ENCODE results near the gene MYRF. TPM values are rescaled to one million over a fixed set of nuclear protein-coding genes. Genes with fewer than 3 reads are reported as not detected.
A peak's percentile ranks its signal among the peaks of the same experiment; 100 is the strongest.

Gene MYRF
- total RNA-seq, 1 donor from 2014 or later = 62.1 TPM

DNA sequence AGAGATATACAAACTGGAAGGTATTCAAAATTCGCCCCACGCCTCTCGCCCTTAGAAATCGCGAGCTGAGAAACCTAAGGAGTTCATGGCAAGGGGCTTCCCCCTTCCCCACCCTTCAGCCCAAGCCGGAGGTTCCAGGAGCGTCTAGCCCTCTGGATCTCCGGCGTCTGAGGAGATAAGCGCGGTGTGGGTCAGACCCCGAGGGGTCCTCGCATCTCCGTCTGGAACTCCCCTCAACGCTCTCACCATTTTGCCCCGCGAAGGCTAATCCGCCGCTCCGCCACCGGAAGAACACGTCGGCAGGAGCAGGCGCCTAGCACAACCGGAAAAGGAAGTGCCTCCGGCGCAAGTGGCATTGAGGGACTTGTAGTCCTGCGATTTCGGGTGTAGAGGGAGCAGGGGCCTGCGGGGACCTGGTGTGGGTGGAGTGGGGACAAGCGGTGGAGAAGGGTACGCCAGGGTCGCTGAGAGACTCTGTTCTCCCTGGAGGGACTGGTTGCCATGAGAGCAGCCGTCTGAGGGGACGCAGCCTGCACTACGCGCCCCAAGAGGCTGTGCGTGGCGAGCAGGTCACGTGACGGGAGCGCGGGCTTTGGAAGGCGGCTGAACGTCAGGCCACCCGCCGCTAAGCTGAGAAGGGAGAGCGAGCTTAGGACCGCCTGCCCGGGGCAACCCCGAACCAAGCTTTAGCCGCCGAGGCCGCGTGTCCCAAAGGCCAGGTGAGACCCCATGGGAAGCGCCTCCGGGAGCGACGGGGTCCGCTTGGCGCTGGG, 40.1 kb downstream of the MYRF start, which contains the start of the genes FEN1 and TMEM258:
Gene FEN1 (plus strand): TSS at position 602 of the 773 bp plus-strand sequence. CDS start 2,451 bp downstream, outside the sequence.
Gene TMEM258 (minus strand): TSS at position 290 of the 773 bp plus-strand sequence. CDS start 41 bp downstream, at position 249.
- Mint-ChIP-seq H3K4me1 (ENCODE audit: unreplicated experiment) (peaks cover 14% of the 10 kb centered on the region), H3K27ac (peak within 1 kb of the TSS; percentile 98), H3K27me3 (no peaks in the 10 kb centered on the region), H3K4me3 (peak within 1 kb of the TSS; percentile 98), H3K9me3 (no peaks in the 10 kb centered on the region), H3K36me3 (peaks cover 4% of the 10 kb centered on the region)
- DNase-seq (ENCODE audit: extremely low spot score, unreplicated experiment) = peak; percentile 90
- TF ChIP-seq, protein P1, sequence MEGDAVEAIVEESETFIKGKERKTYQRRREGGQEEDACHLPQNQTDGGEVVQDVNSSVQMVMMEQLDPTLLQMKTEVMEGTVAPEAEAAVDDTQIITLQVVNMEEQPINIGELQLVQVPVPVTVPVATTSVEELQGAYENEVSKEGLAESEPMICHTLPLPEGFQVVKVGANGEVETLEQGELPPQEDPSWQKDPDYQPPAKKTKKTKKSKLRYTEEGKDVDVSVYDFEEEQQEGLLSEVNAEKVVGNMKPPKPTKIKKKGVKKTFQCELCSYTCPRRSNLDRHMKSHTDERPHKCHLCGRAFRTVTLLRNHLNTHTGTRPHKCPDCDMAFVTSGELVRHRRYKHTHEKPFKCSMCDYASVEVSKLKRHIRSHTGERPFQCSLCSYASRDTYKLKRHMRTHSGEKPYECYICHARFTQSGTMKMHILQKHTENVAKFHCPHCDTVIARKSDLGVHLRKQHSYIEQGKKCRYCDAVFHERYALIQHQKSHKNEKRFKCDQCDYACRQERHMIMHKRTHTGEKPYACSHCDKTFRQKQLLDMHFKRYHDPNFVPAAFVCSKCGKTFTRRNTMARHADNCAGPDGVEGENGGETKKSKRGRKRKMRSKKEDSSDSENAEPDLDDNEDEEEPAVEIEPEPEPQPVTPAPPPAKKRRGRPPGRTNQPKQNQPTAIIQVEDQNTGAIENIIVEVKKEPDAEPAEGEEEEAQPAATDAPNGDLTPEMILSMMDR (conservative IDR thresholded peaks at IDR 0.05) = peak; percentile 31

DNA sequence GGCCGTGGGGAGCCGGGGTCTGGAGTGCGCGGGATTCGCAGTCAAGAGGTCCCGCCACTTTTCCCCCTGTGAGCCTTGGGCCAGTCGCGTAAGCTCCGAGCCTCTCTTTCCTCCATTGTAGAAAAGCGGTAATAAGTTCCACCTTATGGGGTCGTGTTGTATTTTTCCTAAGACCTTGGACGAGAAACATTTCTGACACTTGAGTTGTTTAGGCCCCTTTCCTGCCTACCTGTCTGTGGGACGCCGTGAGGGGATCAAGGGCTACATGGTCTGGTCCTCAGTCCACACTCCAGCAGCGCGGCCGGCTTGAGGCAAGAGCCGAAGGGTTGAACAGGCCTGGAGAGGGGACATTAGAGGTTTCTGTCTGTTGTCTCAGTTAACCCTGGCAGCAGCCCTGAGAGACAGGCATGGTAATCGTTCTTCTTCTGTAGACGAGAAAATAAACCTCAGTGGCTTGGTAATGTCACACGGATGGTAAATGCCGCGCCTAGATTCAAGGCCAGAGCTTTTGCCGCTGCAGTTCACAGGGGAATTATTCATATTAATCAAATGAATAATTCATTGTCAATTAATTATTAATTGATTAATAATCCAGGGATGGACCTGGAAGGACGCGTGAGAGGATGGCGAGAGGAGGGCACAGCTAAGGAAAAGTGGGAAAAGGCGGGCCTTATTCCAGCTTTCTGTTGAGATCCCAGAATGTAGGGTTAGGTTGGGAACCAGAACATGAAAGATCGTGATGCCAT, 40.8 kb downstream of the MYRF start:
- Mint-ChIP-seq H3K27me3 (no peaks in the 10 kb centered on the region), H3K4me3 (peak overlapping the region; percentile 98), H3K4me1 (ENCODE audit: unreplicated experiment) (peaks cover 14% of the 10 kb centered on the region), H3K36me3 (peaks cover 4% of the 10 kb centered on the region), H3K9me3 (no peaks in the 10 kb centered on the region), H3K27ac (peak overlapping the region; percentile 98)
- no peak for DNase-seq (ENCODE audit: extremely low spot score, unreplicated experiment)
- TF ChIP-seq, protein P1 (conservative IDR thresholded peaks at IDR 0.05) = no peak

DNA sequence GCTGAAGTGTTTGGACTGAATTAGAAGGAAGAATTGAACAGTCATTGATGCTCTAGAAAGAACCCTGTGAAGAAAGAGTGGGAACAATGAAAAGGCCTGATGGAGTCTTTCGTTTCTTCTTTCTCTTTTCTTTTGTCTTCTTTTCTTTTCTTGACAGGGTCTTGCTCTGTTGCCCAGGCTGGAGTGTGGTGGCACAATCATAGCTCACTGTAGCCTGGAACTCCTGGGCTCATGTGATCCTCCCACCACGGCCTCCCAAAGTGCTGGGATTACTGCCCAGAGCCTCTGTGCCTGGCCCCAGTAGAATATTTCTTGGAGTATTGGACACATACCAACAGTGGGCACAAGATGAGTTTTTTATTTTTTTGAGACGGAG, 41.4 kb downstream of the MYRF start:
- TF ChIP-seq, protein P1 (conservative IDR thresholded peaks at IDR 0.05) = no peak
- Mint-ChIP-seq H3K9me3 (no peaks in the 10 kb centered on the region), H3K4me3 (peak overlapping the region; percentile 98), H3K27me3 (no peaks in the 10 kb centered on the region), H3K27ac (peak overlapping the region; percentile 98), H3K4me1 (ENCODE audit: unreplicated experiment) (peaks cover 18% of the 10 kb centered on the region), H3K36me3 (peaks cover 4% of the 10 kb centered on the region)
- no peak for DNase-seq (ENCODE audit: extremely low spot score, unreplicated experiment)

DNA sequence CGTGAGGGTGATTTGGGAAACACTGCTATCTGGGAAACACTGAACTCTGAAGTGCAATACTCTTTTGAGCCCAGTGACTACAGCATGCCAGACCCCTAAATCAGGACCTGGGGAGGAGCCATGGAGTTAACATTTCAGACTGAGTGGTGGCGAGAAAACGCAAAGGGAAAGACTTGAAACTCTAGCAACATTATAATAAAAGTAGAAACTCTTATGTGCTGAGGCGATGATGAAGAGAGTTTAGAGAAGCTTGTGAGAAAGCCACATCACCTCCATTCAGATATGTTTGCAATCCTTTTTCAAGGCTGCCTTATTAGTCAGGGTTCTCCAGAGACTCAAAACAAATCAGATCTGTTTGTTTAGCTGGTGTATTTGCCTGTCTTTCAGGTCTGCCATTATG, 42.1 kb downstream of the MYRF start:
- Mint-ChIP-seq H3K4me3 (no peak overlapping the region), H3K4me1 (ENCODE audit: unreplicated experiment) (peaks cover 18% of the 10 kb centered on the region), H3K27me3 (no peaks in the 10 kb centered on the region), H3K27ac (no peak overlapping the region), H3K9me3 (no peaks in the 10 kb centered on the region), H3K36me3 (peaks cover 2% of the 10 kb centered on the region)
- no peak for DNase-seq (ENCODE audit: extremely low spot score, unreplicated experiment)
- TF ChIP-seq, protein P1 (conservative IDR thresholded peaks at IDR 0.05) = no peak

GRCh38 chr11:61795459-61795858, 43.0 kb downstream of the MYRF start:
- TF ChIP-seq, protein P1 (conservative IDR thresholded peaks at IDR 0.05) = no peak
- no peaks in the 10 kb centered on the region for H3K9me3 Mint-ChIP-seq
- peaks cover 20% of the 10 kb centered on the region for H3K4me1 Mint-ChIP-seq (ENCODE audit: unreplicated experiment)
- no peak overlapping the region for H3K27ac Mint-ChIP-seq
- H3K4me3 Mint-ChIP-seq = peak overlapping the region; percentile 65
- DNase-seq (ENCODE audit: extremely low spot score, unreplicated experiment) = no peak
- H3K36me3 Mint-ChIP-seq = peaks cover 2% of the 10 kb centered on the region
- no peaks in the 10 kb centered on the region for H3K27me3 Mint-ChIP-seq

Data from type B pancreatic cell (in vitro differentiated cells).